ENCODE results near the gene DENND4C.
"Not testable (repeated sequence)": the region's sequence is repeated elsewhere in the genome, so short reads cannot be mapped to it uniquely, and the experiment has no call there.

DENND4C gene

GRCh38 chr9:19372567-19372966, 142.1 kb downstream of the DENND4C start:
- no peak for DNase-seq (ENCODE audit: low read depth in 2 of 2)

- DNase-seq (ENCODE audit: low read depth in 2 of 2): no peak
Observed at GRCh38 chr9:19373527-19373926, 143.0 kb downstream of the DENND4C start.

- DNase-seq (ENCODE audit: low read depth in 2 of 2): no peak
Observed at GRCh38 chr9:19375538-19375937, 145.0 kb downstream of the DENND4C start.

GRCh38 chr9:19376931-19377330, 146.4 kb downstream of the DENND4C start:
- no peak for DNase-seq (ENCODE audit: low read depth in 2 of 2)

- DNase-seq (ENCODE audit: low read depth in 2 of 2): no peak
Observed at GRCh38 chr9:19378164-19378563, 147.7 kb downstream of the DENND4C start.

- DNase-seq (ENCODE audit: low read depth in 2 of 2): no peak
Observed at GRCh38 chr9:19378647-19379046, 148.2 kb downstream of the DENND4C start.

- DNase-seq (ENCODE audit: low read depth in 2 of 2): no peak
Observed at GRCh38 chr9:19379283-19379682, 148.8 kb downstream of the DENND4C start.

- peak in 1 of 2 donors; percentile 15 for DNase-seq (ENCODE audit: low read depth in 2 of 2)
Observed at GRCh38 chr9:19379697-19380046, 149.2 kb downstream of the DENND4C start.

- no peak for DNase-seq (ENCODE audit: low read depth in 2 of 2)
Observed at GRCh38 chr9:19380826-19381075, 150.3 kb downstream of the DENND4C start.

GRCh38 chr9:19381656-19382055, 151.2 kb downstream of the DENND4C start:
- no peak for DNase-seq (ENCODE audit: low read depth in 2 of 2)

- DNase-seq (ENCODE audit: low read depth in 2 of 2): not testable (repeated sequence)
Observed at GRCh38 chr9:19385212-19385611, 154.7 kb downstream of the DENND4C start.

- no peak for DNase-seq (ENCODE audit: low read depth in 2 of 2)
Observed at GRCh38 chr9:19385786-19386501, 155.5 kb downstream of the DENND4C start.

GRCh38 chr9:19386502-19387044, 156.1 kb downstream of the DENND4C start:
- no peak for DNase-seq (ENCODE audit: low read depth in 2 of 2)

GRCh38 chr9:19387317-19387716, 156.8 kb downstream of the DENND4C start:
- DNase-seq (ENCODE audit: low read depth in 2 of 2): no peak

GRCh38 chr9:19389539-19389938, 159.0 kb downstream of the DENND4C start:
- not testable (repeated sequence) for DNase-seq (ENCODE audit: low read depth in 2 of 2)

GRCh38 chr9:19397845-19398244, 167.4 kb downstream of the DENND4C start:
- no peak for DNase-seq (ENCODE audit: low read depth in 2 of 2)

- not testable (repeated sequence) for DNase-seq (ENCODE audit: low read depth in 2 of 2)
Observed at GRCh38 chr9:19403231-19403630, 172.7 kb downstream of the DENND4C start.

- no peak for DNase-seq (ENCODE audit: low read depth in 2 of 2)
Observed at GRCh38 chr9:19404283-19405075, 174.0 kb downstream of the DENND4C start.

- DNase-seq (ENCODE audit: low read depth in 2 of 2): no peak
Observed at GRCh38 chr9:19405771-19406170, 175.3 kb downstream of the DENND4C start.

GRCh38 chr9:19408316-19408692, 177.8 kb downstream of the DENND4C start:
- no peak for DNase-seq (ENCODE audit: low read depth in 2 of 2)

GRCh38 chr9:19408693-19409400, 178.4 kb downstream of the DENND4C start, which contains the start of gene ACER2:
Gene ACER2, plus strand, starts transcription at chr9:19409009. Its CDS starts 76 bp downstream, at chr9:19409085.
- DNase-seq (ENCODE audit: low read depth in 2 of 2): peak; percentile 93 to 94

- DNase-seq (ENCODE audit: low read depth in 2 of 2): peak in 1 of 2 donors; percentile 1
Observed at GRCh38 chr9:19409401-19410194, 179.1 kb downstream of the DENND4C start.

Measured in stimulated activated CD8-positive, alpha-beta memory T cell treated with anti-CD3 and anti-CD28 coated beads, Interleukin-2, amount 100 ng/mL, for 48 hours (primary cell).